ENCODE measurements around the gene SHROOM3. TPM values are rescaled to one million over a fixed set of nuclear protein-coding genes. Genes with fewer than 3 reads are reported as not detected.

Gene SHROOM3
- total and polyA plus RNA-seq, 2 donors (not counting 3 experiments of a cell fraction or from before 2014, with no cell fraction given), result 2.7 to 6.7 TPM

GRCh38 chr4:76665721-76666120, 230.7 kb downstream of the SHROOM3 start:
- Histone ChIP-seq H4K20me1 (replicated peaks; ENCODE audit: control insufficient read depth, extremely low read depth, insufficient read depth, low read length) (no peaks in the 10 kb centered on the region), H3K27ac (ENCODE audit: insufficient read depth, low read depth, low read length) (no peak overlapping the region), H3K27me3 (ENCODE audit: control insufficient read depth in 2 of 2, insufficient read depth in 2 of 2, low read length in 2 of 2) (no peaks in the 10 kb centered on the region), H3K9me1 (replicated peaks; ENCODE audit: control insufficient read depth, extremely low read depth, insufficient read depth, low read length) (no peaks in the 10 kb centered on the region), H3K9me3 (replicated peaks; ENCODE audit: control insufficient read depth, insufficient read depth, low read length) (no peaks in the 10 kb centered on the region), H3K4me2 (ENCODE audit: insufficient read depth, low read length) (no peak overlapping the region), H3K36me3 (ENCODE audit: control insufficient read depth in 2 of 2, extremely low read depth in 1 of 2, insufficient read depth in 2 of 2, low read length in 2 of 2) (no peaks in the 10 kb centered on the region), H2AFZ (ENCODE audit: low read depth, low read length) (no peak overlapping the region), H3K9ac (replicated peaks; ENCODE audit: extremely low read depth, insufficient read depth, low read length) (no peak overlapping the region), H3K4me1 (ENCODE audit: control insufficient read depth, extremely low read depth, insufficient read depth, low read length) (peaks cover 5% of the 10 kb centered on the region), H3K79me2 (ENCODE audit: control insufficient read depth, insufficient read depth, low read length) (peaks cover 1% of the 10 kb centered on the region), H3K4me3 (replicated peaks in 1 of 3; ENCODE audit: insufficient read depth in 1 of 3, low read depth in 1 of 3, low read length in 3 of 3) (no peak overlapping the region)
- intact Hi-C loops (cut with micrococcal nuclease) (no loop called here), dilution Hi-C loops (cut with MboI; ENCODE audit: extremely low pct_ligation_motif_present, low sequenced_read_pairs) (no loop called here)
- BruUV-seq (replicated peaks), result no TSS peak
- TF ChIP-seq POLR2AphosphoS5 (IDR thresholded peaks at IDR 0.05; ENCODE audit: insufficient read depth, low read depth, low read length) (no peak), CTCF (IDR thresholded peaks at IDR 0.05; ENCODE audit: extremely low read depth in 1 of 2, insufficient read depth in 1 of 2, low read depth in 1 of 2, low read length in 2 of 2) (no peak), MAX (IDR thresholded peaks at IDR 0.05; ENCODE audit: insufficient read depth, insufficient read length) (no peak), EZH2 (IDR thresholded peaks at IDR 0.05; ENCODE audit: borderline replicate concordance, low read depth, low read length, severe bottlenecking) (no peak), MYC (IDR thresholded peaks at IDR 0.05; ENCODE audit: low read depth, low read length) (no peak), POLR2A (IDR thresholded peaks at IDR 0.05; ENCODE audit: low read depth, low read length) (no peak), JUN (IDR thresholded peaks at IDR 0.05; ENCODE audit: borderline replicate concordance, insufficient read depth, insufficient read length, low read depth) (no peak), GATA2 (IDR thresholded peaks at IDR 0.05; ENCODE audit: insufficient read depth, insufficient read length, low read depth, low read length) (no peak), FOS (IDR thresholded peaks at IDR 0.05; ENCODE audit: borderline replicate concordance, insufficient read depth, low read length) (no peak)
- ChIA-PET CTCF (interaction anchor here (1.6 kb wide), 1 partner anchor 12 kb away, joined by 3 read pairs; no protein-coding TSS in a partner anchor), POLR2A (no interaction called here)
- FAIRE-seq (no peak), DNase-seq (ENCODE audit: low read depth, low spot score) (no peak)

Measured in endothelial cell of umbilical vein (primary cell).